Stimulated activated CD4-positive, alpha-beta T cell treated with anti-CD3 and anti-CD28 coated beads, Interleukin-1b, Interleukin-23, amount 100 ng/mL, for 48 hours (primary cell): ENCODE data around the gene TGFB1I1.
"Not testable (repeated sequence)": the region's sequence is repeated elsewhere in the genome, so short reads cannot be mapped to it uniquely, and the experiment has no call there.

ENCODE experiments used
- DNase-seq: peaks from one replicate; pipeline ENCODE4 v3.0.0-alpha.2; 2020

The TGFB1I1 gene

DNA sequence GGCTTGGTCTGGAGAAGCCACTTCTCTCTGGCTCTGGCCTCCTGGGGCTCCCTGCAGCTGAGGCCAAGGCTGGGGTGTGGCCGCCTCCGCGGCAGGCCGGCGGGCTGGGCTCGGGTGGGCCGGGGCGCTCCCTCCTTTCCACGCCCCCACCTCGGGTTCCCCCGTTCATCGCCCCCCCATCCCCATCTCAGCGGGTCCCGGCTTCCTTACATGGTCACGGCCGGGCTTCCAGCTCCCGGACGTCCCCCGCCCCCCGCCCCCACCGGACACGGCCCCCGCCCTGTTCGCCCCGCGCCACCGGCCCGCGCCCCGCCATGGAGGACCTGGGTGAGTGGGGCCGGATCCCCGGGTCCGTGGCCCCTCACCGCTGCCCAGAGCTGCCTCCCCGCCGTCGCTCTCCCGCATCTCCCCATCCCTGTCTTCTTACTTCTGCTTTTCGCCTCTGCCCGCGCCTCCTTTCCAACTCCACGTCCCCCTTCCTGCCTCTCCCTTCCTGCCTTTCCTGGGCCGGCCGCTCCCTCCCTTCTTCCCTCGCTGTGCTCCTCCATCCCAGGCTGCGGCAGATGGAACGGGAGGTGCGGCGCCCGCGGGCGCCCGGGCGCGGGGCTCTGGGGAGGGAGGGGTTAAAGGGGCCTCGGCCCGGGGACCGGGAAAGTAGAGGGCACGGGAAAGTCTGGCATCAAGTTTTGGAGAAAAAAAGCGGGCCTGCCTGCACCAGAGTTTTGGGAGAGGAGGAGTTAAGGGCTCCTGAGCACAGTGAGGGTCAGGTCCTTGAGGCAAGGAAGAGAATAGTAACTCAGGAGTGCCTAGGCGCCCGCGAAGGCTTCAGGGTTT, at the start of gene TGFB1I1:
TSS of gene TGFB1I1 (plus strand) at position 278 of the 834 bp plus-strand sequence. CDS start at position 315, 37 bp downstream.
- no peak for DNase-seq

DNA sequence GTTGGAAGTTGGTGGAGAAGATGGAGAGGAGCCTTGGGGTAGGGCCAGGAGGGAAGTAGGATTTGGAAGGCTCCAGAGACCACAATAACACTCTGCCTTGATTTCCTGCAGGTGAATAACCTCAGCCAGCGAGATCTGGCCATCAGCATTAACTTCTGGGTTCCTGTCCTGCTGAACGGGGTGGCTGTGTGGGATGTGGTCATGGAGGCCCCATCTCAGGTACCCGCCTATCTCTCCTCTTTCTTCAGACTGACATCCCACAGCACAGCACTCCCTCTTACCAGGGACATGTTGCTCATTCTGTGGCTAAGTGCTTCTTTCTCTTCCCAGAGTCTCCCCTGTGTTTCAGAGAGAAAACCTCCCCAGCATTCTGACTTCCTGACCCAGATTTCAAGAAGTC, 48.7 kb upstream of the TGFB1I1 start:
- DNase-seq, result no peak

DNA sequence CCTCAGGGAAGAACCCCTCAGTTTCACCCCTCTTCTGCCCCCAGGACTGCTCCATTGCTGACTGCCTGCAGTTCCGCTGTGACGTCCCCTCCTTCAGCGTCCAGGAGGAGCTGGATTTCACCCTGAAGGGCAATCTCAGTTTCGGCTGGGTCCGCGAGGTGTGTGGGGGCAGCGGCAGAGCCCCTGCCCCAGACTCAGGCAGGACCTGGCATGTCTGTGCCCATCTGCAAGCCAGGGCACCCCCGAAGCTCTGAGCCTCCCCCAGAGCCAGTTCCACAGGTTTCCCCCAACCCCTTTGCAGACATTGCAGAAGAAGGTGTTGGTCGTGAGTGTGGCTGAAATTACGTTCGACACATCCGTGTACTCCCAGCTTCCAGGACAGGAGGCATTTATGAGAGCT, 48.2 kb upstream of the TGFB1I1 start:
- no peak for DNase-seq

DNA sequence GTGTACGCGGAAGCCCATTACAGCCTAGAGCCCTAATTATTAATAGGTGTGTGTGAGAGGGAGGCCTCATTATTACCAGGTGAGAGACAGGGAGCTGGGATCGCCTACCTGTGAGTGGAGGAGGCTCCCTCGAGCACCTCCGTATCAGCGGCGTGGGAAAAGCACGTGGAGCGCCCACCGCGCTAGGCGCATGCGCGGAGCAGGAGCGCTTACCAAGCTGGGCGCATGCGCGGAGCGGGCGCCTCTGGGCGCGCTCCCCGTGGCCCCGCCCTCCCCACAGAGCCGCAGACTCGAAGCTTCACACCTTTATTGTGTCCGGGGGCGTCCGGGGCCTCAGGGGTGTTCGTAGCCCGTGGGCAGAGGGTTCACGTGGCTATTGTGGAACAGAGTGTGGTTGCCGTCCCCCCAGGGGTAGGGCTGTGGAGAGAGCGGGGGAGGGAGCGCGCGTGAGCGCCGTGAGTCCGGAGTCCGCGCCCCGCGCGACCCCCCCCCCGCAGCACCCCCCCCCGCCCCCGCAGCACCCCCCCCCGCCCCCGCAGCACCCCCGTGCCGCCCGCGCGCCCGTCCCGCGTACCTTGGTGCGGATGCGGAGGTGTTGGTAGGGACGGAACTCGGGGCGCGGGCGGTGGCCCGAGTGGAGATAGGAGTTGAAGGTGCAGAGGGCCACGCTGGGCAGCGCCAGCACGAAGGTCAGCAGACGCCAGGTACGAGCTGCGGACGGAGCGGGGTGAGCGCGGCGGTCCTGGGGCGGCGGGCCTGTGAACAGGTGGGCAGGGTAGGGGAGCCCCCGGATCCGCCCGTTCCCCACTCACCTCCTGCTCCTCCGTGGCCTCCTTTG, 44.3 kb upstream of the TGFB1I1 start:
- DNase-seq, result peak; percentile 60

DNA sequence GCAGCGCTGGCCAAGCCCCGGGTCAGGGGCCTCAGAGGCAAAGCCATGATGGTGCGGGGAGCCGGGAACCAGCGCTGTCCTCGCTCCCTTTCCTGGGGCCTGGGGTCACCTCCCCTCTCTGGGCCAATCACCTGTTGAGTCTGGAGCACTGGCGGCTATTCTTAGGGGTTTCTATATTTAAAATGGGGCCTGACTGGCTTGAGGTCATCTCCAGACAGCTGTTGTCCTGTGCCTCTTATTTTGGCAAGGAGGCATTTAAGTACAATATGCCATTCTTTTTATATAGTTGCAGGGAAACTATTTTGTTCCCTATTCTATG, 43.7 kb upstream of the TGFB1I1 start, which contains the start of gene COX6A2:
TSS of gene COX6A2 (minus strand) at position 82 of the 319 bp plus-strand sequence. CDS start at position 47, 35 bp downstream.
- DNase-seq, result no peak

DNA sequence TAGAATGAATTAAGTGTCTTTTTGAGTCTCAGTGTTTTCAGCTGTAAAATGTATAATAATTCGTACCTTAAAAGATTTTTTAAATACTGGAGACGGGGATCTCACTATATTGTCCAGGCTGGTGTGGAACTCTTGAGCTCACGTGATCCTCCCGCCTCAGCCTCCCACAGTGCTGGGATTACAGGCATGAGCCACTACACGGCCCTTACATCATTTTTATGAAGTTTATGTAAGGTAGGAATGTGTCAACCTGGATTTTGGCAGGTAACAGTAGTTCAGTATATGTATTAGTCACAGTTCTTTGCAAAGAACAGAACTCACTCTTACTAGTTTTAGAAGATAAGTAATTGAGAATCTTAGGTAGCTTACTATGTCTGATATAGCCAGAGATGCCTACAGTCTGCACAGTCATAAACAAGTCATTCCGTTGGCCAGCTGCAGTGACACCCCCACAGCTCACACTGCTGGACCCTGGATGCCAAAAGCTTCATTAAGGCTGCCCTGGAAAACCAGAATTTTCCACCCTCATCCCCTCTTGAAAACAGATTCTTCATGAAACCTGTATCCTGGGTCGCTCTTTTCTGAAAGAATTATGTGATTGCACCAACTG, 43.2 kb upstream of the TGFB1I1 start:
- DNase-seq, result no peak

- DNase-seq, result no peak
These were observed 42.6 kb upstream of the TGFB1I1 start for GRCh38 chr16:31429314-31429713.

DNA sequence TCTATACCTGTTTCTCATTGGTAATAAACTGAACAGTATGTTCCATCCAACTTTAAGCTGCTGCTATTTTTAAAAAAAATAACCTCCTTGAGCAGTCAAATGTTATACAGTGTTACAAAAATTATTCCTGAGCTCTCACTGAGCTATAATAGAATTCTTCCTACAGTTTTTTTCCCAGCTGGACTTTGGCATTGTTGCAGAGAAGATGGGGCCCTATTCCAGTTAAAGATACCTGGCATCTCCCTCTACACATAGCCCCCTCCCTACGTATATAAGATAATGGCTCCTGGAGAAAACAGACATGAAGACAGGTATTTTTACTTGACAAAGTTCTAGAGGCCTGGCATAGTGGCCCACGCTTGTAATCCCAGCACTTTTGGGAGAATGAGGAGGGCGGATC, 42.2 kb upstream of the TGFB1I1 start:
- no peak for DNase-seq

- no peak for DNase-seq
These were observed 41.4 kb upstream of the TGFB1I1 start for GRCh38 chr16:31430380-31431052.

DNA sequence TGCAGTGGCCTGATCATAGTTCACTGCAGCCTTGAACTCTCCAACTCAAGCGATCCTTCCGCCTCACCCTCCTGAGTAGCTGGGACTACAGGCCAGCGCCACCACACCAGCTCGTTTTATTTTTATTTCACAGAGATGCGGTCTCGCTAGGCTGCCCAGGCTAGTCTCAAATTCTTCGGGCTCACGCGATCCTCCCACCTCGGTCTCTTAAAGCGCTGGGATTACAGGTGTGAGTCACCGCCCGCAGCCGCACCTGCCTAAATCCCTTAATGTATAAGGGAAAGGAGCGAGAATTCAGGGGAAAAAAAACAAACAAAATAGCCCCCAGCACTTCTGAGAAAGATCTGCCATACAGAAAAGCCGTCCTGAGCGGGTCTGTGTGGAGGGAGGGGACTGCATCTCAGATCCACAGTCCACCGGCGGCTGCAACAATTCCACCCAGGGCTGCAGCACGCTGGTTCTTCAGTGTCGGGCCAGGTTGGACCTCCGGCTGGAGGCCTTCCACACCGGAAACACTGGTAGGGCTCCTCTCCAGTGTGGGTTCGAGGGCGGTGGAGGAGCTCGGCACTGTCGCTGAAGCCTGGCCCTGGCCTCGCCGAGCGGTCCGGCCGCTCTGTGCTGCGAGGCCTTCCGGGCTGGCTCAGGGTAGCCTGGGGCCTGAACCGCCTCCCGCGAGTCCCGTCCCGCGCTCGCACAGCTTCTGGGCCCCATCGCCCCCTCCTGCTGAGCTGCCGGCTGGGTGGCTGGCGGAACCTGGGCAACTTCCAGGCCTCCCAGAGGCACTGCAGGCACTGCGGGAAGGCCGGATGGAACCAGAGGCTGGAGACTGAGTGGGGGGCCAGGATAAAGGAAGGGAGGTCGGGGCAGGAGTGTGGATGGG, 36.4 kb upstream of the TGFB1I1 start:
- DNase-seq, result no peak

DNA sequence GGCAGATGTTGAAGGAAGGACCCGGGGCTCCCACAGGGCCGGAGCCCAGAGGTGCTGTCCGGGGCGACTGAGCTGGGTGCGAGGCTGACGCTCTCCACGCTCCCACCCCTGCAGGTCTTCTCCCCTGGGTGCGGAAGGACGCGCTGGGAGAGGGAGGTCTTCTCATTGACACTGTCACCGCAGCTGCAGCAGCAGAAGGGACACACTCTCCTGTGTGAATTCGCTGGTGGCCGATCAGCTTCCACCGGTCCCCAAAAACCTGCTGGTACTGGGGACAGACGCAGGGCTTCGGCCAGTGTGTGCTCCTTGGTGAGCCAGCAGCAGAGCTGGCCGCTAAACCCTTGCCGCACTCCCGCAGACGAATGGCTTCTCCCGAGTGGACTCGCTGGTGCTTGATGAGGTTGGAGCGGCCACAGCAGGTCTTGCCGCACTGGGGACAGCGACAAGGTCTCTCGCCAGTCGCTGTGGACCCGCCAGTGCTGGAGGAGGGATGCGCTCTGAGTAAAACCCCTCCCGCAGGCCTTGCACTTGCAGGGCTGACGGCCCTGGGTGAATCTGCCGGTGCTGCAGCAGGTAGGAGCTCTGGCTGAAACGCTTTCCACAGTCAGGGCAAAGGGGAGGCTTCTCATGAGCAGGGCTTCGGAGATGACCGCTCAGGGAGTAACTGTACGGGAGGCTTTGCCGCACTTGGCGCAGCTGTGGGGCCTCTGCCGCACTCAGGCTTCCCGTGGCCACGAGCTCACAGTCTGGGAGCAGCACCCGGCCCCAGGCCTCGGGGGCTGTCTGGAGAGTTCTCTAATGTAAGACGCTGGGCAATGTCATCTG, 35.5 kb upstream of the TGFB1I1 start:
- DNase-seq, result no peak

DNA sequence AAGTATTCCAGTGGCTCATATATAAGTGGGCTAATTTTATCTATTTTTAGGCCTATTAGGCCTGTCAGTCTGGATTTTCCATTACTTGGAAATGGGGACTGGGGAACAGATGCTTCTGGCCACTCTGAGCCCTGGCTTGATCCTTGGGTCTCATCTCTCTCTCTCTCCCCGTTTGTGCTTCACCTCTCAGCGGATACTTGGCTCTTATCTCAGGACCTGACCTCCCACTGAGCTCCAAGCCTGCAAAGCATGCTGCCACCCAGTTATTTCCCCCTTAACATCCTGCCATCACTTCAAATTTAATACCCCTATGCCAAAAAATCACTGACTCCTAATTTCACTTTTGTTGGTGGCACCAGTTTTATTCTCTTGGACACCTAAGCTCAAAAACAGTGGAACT, 33.5 kb upstream of the TGFB1I1 start:
- DNase-seq, result no peak

- not testable (repeated sequence) for DNase-seq
These were observed 32.9 kb upstream of the TGFB1I1 start for GRCh38 chr16:31439023-31439422.

GRCh38 chr16:31439519-31439918, 32.4 kb upstream of the TGFB1I1 start:
- DNase-seq, result no peak

DNA sequence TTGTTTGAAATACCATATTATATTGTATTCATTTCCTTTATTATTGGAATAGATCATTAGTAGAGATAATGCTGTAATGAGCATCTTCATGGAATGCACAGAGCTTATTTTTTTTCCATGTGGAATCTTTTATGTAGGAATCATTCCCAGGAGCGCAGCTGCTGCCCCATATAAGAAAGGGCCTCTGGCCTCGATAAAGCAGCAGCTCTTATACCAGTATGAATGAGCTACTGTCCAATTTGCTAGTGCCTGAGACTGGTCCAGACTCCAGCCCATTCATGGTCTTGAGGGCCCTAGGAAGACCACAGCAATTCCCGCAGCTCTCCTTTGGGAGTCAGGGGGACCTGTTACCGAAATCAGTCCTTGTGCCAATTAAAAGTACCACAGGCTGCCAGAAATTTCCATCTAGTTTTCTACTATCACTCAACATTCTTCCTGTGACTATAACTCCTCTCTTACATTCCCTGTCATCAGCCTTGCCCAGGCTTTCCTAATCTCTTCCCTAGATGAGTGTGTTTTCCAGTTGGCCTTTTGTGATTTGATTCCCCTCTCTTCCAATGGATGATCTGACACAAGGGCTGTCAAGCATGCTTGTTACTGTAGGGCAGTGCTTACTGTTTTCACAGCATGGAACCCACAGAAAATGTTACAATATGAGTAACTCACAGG, 31.3 kb upstream of the TGFB1I1 start:
- DNase-seq, result no peak

DNA sequence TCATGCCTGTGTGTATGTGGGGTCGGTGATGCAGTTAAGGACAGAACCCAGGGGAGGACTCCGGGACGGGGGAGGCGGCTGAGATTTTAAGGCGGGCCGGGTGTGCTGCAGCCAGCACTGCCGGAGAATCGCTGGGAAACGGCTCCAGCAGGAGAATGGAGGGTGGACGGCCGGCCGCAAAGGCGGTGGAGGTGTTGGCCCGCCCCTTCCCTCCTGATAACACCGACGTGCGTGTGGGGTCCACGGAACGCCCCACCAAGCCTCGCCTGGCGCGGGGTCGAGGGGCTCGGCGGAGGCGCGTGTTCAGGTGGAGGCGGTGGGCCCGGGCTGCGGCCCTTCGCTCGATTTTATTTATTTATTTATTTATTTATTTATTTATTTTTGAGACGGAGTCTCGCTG, 30.0 kb upstream of the TGFB1I1 start:
- no peak for DNase-seq

DNA sequence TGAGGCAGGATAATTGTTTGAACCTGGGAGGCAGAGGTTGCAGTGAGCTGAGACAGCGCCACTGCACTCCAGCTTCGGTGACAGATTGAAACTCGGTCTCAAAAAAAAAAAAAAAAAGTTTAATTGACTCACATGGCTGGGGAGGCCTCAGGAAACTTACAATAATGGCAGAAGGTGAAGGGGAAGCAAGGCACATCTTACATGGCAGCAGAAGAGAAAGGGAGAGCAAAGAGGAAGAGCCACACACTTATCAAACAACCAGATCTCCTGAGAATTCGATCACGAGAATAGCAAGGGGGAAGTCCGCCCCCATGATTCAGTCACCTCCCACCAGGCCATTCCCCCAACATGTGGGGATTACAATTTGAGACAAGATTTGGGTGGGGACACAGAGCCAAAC, 26.0 kb upstream of the TGFB1I1 start:
- not testable (repeated sequence) for DNase-seq

DNA sequence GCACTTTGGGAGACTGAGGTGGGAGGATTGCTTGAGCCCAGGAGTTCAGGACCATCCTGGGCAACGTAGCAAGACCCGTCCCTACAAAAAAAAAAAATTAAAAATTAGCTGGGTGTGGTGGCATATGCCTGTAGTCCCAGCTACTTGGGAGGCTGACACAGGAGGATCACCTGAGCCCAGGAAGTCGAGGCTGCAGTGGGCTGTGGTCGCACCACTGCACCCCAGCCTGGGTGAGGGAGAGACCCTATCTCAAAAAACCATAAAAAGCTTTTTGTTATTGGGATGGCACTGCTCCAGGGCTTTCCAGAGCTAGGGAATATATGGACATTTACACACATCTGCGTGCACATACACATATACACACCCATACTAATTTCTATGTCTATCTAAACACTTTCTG, 20.8 kb upstream of the TGFB1I1 start:
- DNase-seq, result no peak

DNA sequence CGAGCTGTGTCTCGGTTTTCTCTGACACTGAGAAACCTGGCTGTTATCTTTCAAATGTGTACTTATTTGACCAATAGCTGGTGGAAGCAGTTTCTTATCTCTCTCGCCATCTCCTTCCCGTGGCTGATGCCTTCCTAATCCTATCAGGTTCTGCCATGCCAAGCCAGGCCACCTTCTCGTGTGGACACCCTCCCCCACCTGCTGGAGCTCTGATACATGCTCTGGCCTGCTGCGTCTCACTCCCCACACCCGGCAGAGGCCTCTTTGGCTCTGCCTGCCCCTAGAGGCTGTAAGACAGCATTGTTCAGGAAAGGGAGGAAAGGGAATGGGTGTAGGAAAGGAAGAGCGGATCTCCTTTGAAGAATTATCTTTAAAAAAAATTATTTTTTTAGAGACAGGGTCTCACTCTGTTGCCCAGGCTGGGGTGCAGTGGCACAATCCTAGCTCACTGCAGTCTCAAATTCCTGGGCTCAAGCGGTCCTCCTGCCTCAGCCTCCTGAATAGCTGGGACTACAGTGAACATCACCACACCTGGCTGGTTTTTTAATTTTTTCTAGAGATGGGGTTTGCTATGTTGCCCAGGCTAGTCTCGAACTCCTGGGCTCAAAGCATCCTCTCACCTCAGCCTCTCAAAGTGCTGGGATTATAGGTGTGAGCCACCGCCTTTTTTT, 20.1 kb upstream of the TGFB1I1 start:
- DNase-seq, result peak; percentile 26

- no peak for DNase-seq
These were observed 19.3 kb upstream of the TGFB1I1 start for GRCh38 chr16:31452631-31453106.
